Stimulated activated naive B cell treated with anti-CD40 and anti-IgM and Interleukin-4, amounts not matched to agents 10 μg/mL and 1 μg/mL and 100 μg/mL, for 72 hours (primary cell): ENCODE data around the gene NPPC.
A peak's percentile ranks its signal among the peaks of the same experiment; 100 is the strongest.
"Not testable (repeated sequence)": the region's sequence is repeated elsewhere in the genome, so short reads cannot be mapped to it uniquely, and the experiment has no call there.

Experiments used
- ATAC-seq, 2 donors: fragments of 150-1000 bp; cut with Tn5 transposase; replicated peaks; 2 replicates each; pipeline ENCODE4 v1.10.0; 2021; ENCODE audit warnings: moderate library complexity in 1 of 2
- DNase-seq: peaks from one replicate; pipeline ENCODE4 v3.0.0; 2021
- H3K27ac Mint-ChIP-seq: one replicate; pipeline ENCODE4 v1.8.0; 2022; ENCODE audit warnings: mild to moderate bottlenecking, mixed read lengths
- H3K27me3 Mint-ChIP-seq, 2 donors: one replicate each; pipeline ENCODE4 v1.8.0; 2022; ENCODE audit warnings: mixed read lengths in 2 of 2
- H3K36me3 Mint-ChIP-seq, 2 donors: one replicate each; pipeline ENCODE4 v1.8.0; 2022; ENCODE audit warnings: mixed read lengths in 2 of 2, mild to moderate bottlenecking in 1 of 2
- H3K4me1 Mint-ChIP-seq, 2 donors: one replicate each; pipeline ENCODE4 v1.8.0; 2022; ENCODE audit warnings: mixed read lengths in 2 of 2, mild to moderate bottlenecking in 1 of 2
- H3K4me3 Mint-ChIP-seq, 2 donors: one replicate each; pipeline ENCODE4 v1.8.0; 2022; ENCODE audit warnings: mild to moderate bottlenecking in 2 of 2, mixed read lengths in 2 of 2, moderate library complexity in 1 of 2
- H3K9me3 Mint-ChIP-seq, 2 donors: one replicate each; pipeline ENCODE4 v1.8.0; 2022; ENCODE audit warnings: mixed read lengths in 2 of 2, mild to moderate bottlenecking in 1 of 2

NPPC gene, protein sequence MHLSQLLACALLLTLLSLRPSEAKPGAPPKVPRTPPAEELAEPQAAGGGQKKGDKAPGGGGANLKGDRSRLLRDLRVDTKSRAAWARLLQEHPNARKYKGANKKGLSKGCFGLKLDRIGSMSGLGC

DNA sequence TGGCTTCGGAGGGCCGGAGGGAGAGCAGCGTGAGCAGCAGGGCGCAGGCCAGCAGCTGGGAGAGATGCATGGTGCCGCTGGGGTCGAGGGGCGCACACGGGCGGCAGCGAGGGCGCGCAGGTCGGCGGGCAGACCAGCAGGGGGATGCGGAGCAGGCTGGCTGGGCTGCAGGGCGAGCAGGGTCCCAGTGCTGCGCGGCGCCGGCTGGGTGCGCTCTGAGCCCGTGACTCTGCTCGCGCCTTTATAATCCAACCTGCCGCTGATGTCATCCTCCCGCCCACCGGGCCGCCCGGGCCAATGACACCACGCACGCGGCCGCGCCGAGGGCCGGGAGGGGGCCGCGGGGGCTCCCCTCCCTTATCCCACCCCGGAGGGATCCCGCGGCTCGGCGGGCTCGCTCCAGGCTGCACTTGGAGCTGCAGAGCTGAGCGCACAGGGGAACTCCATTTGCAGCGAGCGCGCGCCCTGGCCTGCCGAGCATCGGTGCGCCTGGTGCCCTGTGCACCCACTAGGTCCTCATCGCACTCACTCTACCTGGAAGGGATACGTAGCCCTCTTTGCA lies at the start of gene NPPC:
Gene NPPC, minus strand, starts transcription at position 217 of the 562 bp plus-strand sequence. Its CDS starts 147 bp downstream, at position 70.
- Mint-ChIP-seq H3K36me3 (no peaks in the 10 kb centered on the region), H3K27ac (peak within 1 kb of the TSS; percentile 22), H3K4me1 (peaks cover 16 to 27% of the 10 kb centered on the region in 2 donors), H3K4me3 (peak within 1 kb of the TSS; percentile 72 to 75), H3K27me3 (peaks cover 55 to 67% of the 10 kb centered on the region in 2 donors), H3K9me3 (no peaks in the 10 kb centered on the region)
- ATAC-seq = peak; percentile 65 to 73
- peak; percentile 29 for DNase-seq

- Mint-ChIP-seq H3K4me1 (peaks cover 1 to 13% of the 10 kb centered on the region in 2 donors), H3K27ac (no peak overlapping the region), H3K9me3 (no peaks in the 10 kb centered on the region), H3K27me3 (no peaks in the 10 kb centered on the region), H3K36me3 (peaks cover 13 to 14% of the 10 kb centered on the region in 2 donors), H3K4me3 (no peak overlapping the region)
- DNase-seq = no peak
- ATAC-seq = no peak
Measured at GRCh38 chr2:231975001-231975400, 48.8 kb upstream of the NPPC start.

DNA sequence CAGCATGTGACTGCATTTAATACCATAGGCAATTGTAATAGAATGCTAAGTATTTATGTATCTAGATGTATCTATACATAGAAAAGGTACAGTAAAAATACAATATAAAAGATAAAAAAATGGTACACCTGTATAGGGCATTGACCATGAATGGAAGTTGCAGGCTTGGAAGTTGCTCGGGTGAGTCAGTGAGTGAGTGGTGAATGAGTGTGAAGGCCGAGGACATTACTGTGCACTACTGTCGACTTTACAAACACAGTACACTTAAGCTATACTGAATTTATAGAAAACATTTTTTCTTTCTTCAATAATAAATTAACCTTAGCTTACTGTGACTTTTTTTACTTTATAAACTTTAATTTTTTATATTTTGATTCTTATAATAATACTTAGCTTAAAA lies 44.3 kb upstream of the NPPC start:
- Mint-ChIP-seq H3K4me3 (no peak overlapping the region), H3K27ac (no peak overlapping the region), H3K4me1 (peaks cover 6 to 21% of the 10 kb centered on the region in 2 donors), H3K36me3 (peaks cover 15 to 25% of the 10 kb centered on the region in 2 donors), H3K27me3 (no peaks in the 10 kb centered on the region), H3K9me3 (peaks cover 2 to 4% of the 10 kb centered on the region in 2 donors)
- ATAC-seq = no peak
- DNase-seq = no peak

GRCh38 chr2:231968820-231969219 lies 42.6 kb upstream of the NPPC start:
- no peak overlapping the region for H3K4me3 Mint-ChIP-seq
- DNase-seq (no peak), ATAC-seq (no peak)
- peaks cover 2 to 4% of the 10 kb centered on the region in 2 donors for H3K9me3 Mint-ChIP-seq
- H3K27me3 Mint-ChIP-seq = no peaks in the 10 kb centered on the region
- no peak overlapping the region for H3K27ac Mint-ChIP-seq
- peaks cover 11 to 31% of the 10 kb centered on the region in 2 donors for H3K4me1 Mint-ChIP-seq
- peaks cover 15 to 25% of the 10 kb centered on the region in 2 donors for H3K36me3 Mint-ChIP-seq

DNA sequence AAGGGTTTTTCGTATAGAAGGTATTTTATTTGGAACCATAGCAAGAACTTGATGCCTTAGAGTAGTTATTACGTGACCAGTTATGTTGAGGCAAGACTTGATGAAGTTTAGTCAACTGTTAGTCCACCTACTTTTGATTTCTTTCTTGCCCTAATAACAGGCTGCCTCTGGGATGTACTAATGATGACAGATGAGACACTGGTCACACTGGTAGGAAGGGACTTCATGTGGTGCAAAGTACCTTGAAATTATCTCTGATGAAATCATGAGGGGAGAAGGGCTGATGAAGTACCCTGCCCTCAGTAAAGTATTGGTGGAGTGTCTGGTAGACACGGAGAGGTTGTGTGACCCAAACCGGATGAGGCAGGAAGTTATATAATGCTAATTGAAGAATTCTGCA lies 40.7 kb upstream of the NPPC start:
- H3K27ac Mint-ChIP-seq = no peak overlapping the region
- no peak overlapping the region for H3K4me3 Mint-ChIP-seq
- peaks cover 2 to 4% of the 10 kb centered on the region in 2 donors for H3K9me3 Mint-ChIP-seq
- H3K36me3 Mint-ChIP-seq = peaks cover 13 to 20% of the 10 kb centered on the region in 2 donors
- ATAC-seq = no peak
- peaks cover 15 to 50% of the 10 kb centered on the region in 2 donors for H3K4me1 Mint-ChIP-seq
- no peaks in the 10 kb centered on the region for H3K27me3 Mint-ChIP-seq
- DNase-seq = no peak

- ATAC-seq (no peak), DNase-seq (no peak)
- peaks cover 20 to 59% of the 10 kb centered on the region in 2 donors for H3K4me1 Mint-ChIP-seq
- H3K27me3 Mint-ChIP-seq = no peaks in the 10 kb centered on the region
- peaks cover 12 to 24% of the 10 kb centered on the region in 2 donors for H3K36me3 Mint-ChIP-seq
- H3K27ac Mint-ChIP-seq = no peak overlapping the region
- no peak overlapping the region for H3K4me3 Mint-ChIP-seq
- H3K9me3 Mint-ChIP-seq = peaks cover 2 to 4% of the 10 kb centered on the region in 2 donors
Measured at GRCh38 chr2:231965102-231965501, 38.9 kb upstream of the NPPC start.

- ATAC-seq (peak; percentile 96 to 98), DNase-seq (peak; percentile 75)
- H3K4me1 Mint-ChIP-seq = peaks cover 15 to 57% of the 10 kb centered on the region in 2 donors
- peaks cover 0 to under 1% of the 10 kb centered on the region in 2 donors for H3K27me3 Mint-ChIP-seq
- peak within 1 kb of the TSS; percentile 86 to 87 for H3K4me3 Mint-ChIP-seq
- H3K36me3 Mint-ChIP-seq = peaks cover 5 to 7% of the 10 kb centered on the region in 2 donors
- H3K27ac Mint-ChIP-seq = peak within 1 kb of the TSS; percentile 89
- no peaks in the 10 kb centered on the region for H3K9me3 Mint-ChIP-seq
Measured at GRCh38 chr2:231961349-231962166, 35.4 kb upstream of the NPPC start, which contains the start of gene DIS3L2. Gene DIS3L2, plus strand, starts transcription at chr2:231961713. Its CDS starts 53,215 bp downstream, at chr2:232014928.

DNA sequence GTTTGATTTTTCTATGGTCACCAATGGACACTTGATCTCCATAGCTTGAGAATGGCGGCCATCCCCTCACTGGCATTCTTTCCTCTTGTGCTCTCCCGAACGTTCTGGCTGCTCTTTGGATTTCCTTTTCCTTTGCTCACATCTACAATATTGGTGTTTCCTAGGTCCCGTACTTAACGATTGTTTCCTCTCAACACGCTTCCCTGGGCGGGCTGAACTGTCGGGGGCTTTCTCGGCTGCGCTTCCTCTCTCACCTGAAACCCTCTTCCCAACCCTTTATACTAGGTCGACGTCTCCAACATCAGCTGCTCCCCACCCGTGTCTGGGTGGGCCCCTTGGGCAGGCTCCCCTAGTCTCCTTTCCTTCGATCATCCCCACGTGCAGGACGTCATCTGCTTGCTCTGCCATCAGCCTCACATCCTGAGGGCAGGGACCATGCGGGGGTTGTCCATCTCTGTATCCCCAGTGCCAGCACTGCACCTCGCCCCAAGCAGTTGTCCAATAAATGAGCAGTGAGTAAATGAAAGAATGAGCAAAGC lies 34.7 kb upstream of the NPPC start:
- Mint-ChIP-seq H3K36me3 (peaks cover 5 to 7% of the 10 kb centered on the region in 2 donors), H3K4me3 (peak overlapping the region; percentile 86 to 87), H3K27me3 (peaks cover 5 to 7% of the 10 kb centered on the region in 2 donors), H3K27ac (peak overlapping the region; percentile 89), H3K4me1 (peaks cover 15 to 51% of the 10 kb centered on the region in 2 donors), H3K9me3 (no peaks in the 10 kb centered on the region)
- ATAC-seq (peak; percentile 56 to 61), DNase-seq (no peak)

DNA sequence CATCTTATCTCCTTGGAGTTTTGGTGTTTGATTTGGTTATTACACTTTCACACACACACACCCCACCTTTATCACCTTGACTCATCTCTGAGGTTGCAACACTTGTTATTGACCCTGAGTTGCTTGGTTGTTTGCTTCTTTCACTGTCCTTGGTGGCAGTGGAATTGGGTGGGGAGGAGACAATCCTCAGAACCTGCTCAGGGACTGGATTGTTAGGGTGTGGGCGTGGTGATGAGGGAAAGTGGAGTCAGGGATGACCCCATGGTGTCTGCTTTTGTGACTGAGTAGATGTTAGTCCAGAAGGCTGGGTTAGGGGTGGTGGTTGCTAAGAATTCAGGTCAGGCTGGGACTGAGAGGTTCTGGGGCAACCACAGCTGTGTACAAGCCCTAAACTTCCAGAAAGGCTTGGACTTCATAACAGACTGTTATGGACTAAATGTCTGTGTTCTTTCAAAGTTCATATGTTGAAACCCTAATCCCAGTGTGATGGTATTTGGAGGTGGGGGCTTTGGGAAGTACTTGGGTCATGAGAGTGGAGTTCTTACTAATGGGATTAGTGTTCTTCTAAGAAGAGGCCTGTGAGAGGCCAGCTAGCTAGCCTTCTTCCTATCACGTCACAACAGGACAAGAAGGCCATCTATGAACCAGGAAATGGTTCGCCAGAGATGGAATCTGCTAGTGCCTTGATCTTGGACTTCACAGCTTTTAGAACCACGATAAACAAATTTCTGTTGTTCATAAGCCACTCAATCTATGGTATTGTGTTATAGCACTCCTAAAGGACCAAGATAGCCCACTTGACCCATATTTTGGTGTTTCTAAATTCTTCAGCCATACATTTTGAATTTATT lies 31.9 kb upstream of the NPPC start:
- Mint-ChIP-seq H3K9me3 (no peaks in the 10 kb centered on the region), H3K27me3 (peaks cover 10 to 15% of the 10 kb centered on the region in 2 donors), H3K4me3 (no peak overlapping the region), H3K27ac (no peak overlapping the region), H3K4me1 (peaks cover 5 to 27% of the 10 kb centered on the region in 2 donors), H3K36me3 (peaks cover 5 to 7% of the 10 kb centered on the region in 2 donors)
- no peak for ATAC-seq
- DNase-seq = no peak

DNA sequence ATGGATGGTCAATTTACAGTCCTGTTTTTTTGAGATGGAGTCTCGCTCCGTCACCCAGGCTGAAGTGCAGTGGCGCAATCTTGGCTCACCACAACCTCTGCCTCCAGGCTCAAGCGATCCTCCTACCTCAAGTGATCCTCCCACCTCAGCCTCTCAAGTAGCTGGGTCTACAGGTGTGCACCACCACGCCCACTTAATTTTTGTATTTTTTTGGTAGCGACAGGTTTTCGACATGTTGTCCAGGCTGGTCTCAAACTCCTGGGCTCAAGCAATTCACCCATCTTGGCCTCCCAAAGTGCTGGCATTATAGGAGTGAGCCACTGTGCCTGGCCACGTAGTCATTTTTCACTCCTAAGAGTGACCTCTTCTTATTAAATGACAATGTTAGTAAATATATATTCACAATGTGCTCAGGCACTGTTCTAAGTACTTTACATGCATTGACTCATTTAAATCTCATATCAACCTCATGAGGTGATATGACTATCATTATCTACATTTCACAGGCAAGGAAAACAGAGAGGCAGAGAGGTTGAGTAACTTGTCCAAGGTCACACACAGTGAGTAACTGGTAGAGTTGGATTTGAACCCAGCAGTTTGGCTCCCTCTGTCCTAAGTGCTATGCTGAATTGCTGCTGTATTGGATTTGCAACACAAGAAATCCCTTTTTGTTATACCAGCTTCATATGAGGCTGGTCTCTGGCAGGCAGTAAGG lies 29.7 kb upstream of the NPPC start:
- DNase-seq = no peak
- H3K4me3 Mint-ChIP-seq = no peak overlapping the region
- H3K27ac Mint-ChIP-seq = no peak overlapping the region
- H3K27me3 Mint-ChIP-seq = peaks cover 10 to 15% of the 10 kb centered on the region in 2 donors
- peaks cover 2 to 5% of the 10 kb centered on the region in 2 donors for H3K36me3 Mint-ChIP-seq
- no peak for ATAC-seq
- H3K9me3 Mint-ChIP-seq = peaks cover 0 to 2% of the 10 kb centered on the region in 2 donors
- peaks cover 3 to 9% of the 10 kb centered on the region in 2 donors for H3K4me1 Mint-ChIP-seq

GRCh38 chr2:231951452-231952035 lies 25.3 kb upstream of the NPPC start:
- Mint-ChIP-seq H3K4me1 (no peaks in the 10 kb centered on the region), H3K27me3 (peaks cover 10 to 19% of the 10 kb centered on the region in 2 donors), H3K36me3 (no peaks in the 10 kb centered on the region), H3K27ac (no peak overlapping the region), H3K9me3 (peaks cover 0 to 2% of the 10 kb centered on the region in 2 donors), H3K4me3 (no peak overlapping the region)
- ATAC-seq (no peak), DNase-seq (no peak)

DNA sequence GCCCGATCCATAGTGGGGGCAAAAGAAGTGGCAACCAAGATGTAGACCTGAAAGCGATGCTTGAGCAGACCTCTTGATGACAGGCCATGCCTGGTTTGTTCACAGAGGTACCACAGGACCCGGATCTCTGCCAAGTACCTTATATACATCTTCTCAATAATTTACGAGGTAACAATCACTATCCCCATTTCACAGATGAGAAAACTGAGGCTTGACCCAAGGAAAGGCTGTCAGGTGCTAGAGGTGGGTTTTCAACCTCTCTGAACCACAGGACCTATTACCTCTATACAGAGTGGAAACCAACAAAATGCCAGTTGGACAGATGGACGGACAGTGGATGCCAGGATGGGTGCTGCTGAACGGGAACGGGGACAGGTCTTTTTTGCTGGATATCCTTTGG lies 21.5 kb upstream of the NPPC start:
- Mint-ChIP-seq H3K36me3 (no peaks in the 10 kb centered on the region), H3K27me3 (peaks cover 4 to 5% of the 10 kb centered on the region in 2 donors), H3K4me1 (no peaks in the 10 kb centered on the region), H3K27ac (no peak overlapping the region), H3K4me3 (no peak overlapping the region), H3K9me3 (peaks cover 0 to 2% of the 10 kb centered on the region in 2 donors)
- no peak for DNase-seq
- ATAC-seq = no peak

DNA sequence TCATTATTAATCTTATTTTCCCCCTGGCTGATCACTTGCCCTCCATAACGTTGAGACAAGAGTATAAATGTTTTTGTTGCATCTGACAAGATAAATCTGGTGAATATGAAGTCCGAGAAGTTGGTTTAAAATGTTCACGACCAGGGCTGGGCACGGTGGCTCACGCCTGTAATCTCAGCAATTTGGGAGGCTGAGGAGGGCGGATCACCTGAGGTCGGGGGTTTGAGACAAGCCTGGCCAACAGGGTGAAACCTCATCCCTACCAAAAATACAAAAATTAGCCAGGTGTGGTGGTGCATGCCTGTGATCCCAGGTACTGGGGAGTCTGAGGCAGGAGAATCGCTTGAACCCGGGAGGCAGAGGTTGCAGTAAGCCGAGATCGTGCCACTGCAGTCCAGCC lies 20.9 kb upstream of the NPPC start:
- not testable (repeated sequence) for ATAC-seq, DNase-seq, H3K9me3 Mint-ChIP-seq

More for the DNA sequence above, 20.9 kb upstream of the NPPC start:
- H3K27me3 Mint-ChIP-seq, H3K4me1 Mint-ChIP-seq, H3K4me3 Mint-ChIP-seq, H3K36me3 Mint-ChIP-seq, H3K27ac Mint-ChIP-seq: not testable (repeated sequence)
